Left renal pelvis (tissue), 4 donors: Measurements from ENCODE around the gene PDIA5. TPM values are rescaled to one million over a fixed set of nuclear protein-coding genes. Genes with fewer than 3 reads are reported as not detected.

Source experiments
- DNase-seq, 4 donors: peaks; one replicate each; pipeline ENCODE4 v3.0.0-alpha.2; 2013; ENCODE audit warnings: low read depth in 4 of 4, low spot score in 3 of 4
- polyA plus RNA-seq, 4 donors: library from polyadenylated mRNA; unstranded; fragments of 120-200 nt; gene quantifications; one replicate each; pipeline ENCODE4 v1.2.1, GENCODE V29; 2013; ENCODE audit not compliant: insufficient read length in 4 of 4

Gene PDIA5
- polyA plus RNA-seq, 4 donors: 27.0 to 35.6 (median 33.5) TPM

DNA sequence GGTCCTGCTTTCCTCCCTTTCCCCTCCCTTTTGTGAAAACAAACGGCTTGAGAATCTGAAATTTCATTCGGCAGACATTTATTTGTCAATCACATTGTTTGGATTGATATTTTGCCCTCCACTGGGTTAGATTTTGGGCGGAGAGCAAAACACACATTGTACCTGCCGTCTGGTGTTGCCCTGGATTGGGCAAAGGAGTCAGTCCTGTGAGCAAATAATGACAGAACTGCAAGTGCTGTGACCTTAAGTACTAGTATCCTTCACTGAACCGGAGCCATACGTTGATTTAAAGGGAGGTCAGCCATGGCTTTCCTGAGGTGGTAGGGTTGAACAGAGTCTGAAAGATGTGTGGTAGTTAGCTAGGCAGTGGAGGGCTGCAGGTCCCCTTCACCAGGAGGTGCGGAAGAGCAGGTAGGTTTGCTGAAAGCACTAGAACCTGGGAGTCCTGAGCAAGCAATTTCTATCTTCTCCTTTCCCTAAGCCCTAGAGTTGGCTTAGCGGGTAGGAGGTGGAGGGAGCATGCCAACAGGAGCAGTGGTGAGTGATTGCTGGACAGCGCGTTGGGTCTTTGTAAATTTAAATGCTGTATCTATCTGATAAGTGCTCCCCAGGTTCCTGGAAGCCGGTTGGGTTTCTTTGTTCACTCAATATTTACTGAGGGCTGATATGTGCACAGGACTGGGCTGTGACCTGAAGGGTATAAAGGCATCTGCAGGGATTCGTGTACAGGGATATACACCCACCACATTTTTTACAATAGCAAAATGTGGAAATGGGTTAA is 2.0 kb downstream of the PDIA5 start:
- DNase-seq: no peak

DNA sequence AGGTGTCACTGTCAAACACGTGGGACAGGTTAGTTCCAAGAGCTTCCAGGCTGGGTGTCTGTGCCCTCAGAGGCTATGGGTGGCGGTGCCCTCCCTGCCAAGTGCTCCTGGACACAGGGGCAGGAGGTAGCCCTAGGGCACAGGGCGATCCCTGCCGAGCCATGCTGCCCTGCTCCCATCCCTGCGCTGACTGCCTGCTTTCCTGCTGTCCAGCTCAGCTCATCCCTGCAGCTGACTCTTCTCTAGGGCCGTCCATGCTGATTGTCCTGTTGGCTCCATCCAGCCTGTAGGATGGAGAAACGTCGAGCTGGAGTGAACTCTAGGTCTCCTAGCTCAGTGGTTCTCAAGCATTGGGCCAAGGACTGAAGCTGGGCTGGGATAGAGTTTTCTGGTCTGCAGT is 3.7 kb downstream of the PDIA5 start:
- no peak for DNase-seq

- no peak for DNase-seq
Observed at GRCh38 chr3:123071146-123071545, 4.3 kb downstream of the PDIA5 start.

- no peak for DNase-seq
Observed at GRCh38 chr3:123071581-123071980, 4.8 kb downstream of the PDIA5 start.

DNA sequence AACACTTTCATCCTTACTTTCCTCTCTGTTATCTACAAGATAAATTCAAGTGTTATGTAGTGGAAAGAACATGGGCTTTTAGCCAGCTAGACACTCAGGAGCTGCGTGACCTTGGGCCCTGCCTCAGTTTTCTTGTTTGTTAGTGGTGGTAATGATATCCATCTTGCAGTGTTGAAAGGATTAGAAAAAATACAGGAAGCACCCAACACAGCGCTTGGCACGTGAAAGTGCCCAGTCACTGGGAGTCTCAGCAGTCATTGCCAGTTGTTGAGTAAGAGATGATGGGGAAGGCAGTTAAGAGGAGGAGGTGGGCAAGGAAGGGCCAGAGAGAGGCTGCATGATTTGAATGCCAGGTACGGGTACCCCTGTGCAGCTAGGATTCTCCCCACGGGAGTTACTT is 5.3 kb downstream of the PDIA5 start:
- no peak for DNase-seq

GRCh38 chr3:123072564-123072963 is 5.7 kb downstream of the PDIA5 start:
- no peak for DNase-seq

GRCh38 chr3:123075359-123075758 is 8.5 kb downstream of the PDIA5 start:
- no peak for DNase-seq

DNA sequence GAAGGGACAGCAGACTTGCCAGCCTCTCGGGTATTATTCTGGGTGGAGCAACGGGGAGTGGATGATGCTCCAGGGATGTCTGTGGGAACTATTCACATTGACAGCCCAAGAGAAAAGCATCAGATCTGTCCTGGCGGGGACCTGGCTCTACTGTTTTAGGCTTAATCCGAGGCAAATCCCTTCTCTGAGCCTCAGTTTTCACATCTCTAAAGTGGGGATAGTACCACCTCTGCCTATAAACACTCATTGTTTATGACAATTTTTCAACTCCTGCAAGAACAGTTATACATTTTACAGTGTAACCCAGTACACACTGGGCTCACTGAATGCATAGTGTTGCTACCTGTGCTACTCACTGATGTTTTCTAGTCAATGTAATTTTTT is 9.3 kb downstream of the PDIA5 start:
- no peak for DNase-seq

GRCh38 chr3:123076496-123077418 is 9.9 kb downstream of the PDIA5 start:
- no peak for DNase-seq

- no peak for DNase-seq
Observed at GRCh38 chr3:123078101-123078500, 11.3 kb downstream of the PDIA5 start.

GRCh38 chr3:123080864-123081562 is 14.2 kb downstream of the PDIA5 start:
- no peak for DNase-seq

DNA sequence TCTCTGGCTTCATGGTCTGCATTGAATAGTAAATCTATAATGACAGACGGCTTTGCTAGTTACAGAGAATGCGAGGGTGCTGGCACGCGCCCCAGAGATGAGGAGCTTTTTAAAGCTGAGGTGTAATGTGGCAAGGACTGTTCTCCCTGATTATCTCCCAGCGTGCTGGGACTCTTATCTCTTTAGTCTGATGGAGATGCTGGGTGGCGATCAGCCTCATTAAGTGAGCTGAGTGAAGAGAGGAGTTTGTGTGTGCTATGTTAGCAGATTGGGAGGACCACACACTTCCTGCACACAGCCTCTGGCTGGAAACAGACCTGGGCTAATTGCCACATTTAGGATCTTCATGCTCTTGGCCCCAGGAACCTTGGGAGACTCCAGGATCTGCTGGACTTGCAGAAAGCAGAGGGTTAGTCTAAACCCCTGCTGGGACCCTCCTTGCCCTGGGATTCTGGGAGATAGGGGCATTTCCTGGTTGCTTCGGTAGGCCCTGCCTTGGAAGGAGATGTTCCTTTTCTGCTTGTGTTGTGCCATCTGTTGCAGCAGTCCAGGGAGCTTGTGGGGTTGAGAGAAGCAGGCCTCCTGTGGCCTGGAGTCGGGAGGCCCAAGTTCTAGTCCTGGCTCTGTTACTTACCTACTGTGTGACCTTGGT is 15.0 kb downstream of the PDIA5 start:
- no peak for DNase-seq

GRCh38 chr3:123082370-123083065 is 15.7 kb downstream of the PDIA5 start:
- DNase-seq: no peak

- DNase-seq: no peak
Observed at GRCh38 chr3:123083383-123084124, 16.7 kb downstream of the PDIA5 start.

- no peak for DNase-seq
Observed at GRCh38 chr3:123084192-123084591, 17.4 kb downstream of the PDIA5 start.

DNA sequence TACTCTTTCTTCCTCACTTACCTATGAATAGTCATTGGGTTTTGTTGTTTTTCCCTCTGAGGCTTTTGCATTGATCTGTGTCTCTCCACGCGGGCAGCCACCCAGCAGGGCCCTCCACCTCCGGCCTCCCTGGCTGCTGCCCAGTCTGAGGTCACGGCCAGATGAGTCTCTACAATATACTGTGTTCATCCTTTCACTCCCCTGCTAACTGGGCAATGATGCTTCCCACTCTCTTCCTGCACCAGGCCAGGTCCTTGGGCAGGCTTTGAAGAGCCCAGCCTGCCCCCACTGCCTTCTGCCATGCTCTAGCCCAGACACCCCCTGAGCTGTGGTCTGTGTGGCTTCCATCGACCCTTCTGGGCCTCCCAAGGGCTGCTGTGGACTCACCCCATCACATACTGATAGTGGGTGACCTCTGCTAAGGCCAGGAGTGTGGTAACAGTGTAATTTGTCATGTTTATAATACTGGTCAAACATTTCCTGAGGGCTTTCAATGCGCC is 18.0 kb downstream of the PDIA5 start:
- DNase-seq: no peak

GRCh38 chr3:123085293-123085931 is 18.6 kb downstream of the PDIA5 start:
- DNase-seq: no peak

DNA sequence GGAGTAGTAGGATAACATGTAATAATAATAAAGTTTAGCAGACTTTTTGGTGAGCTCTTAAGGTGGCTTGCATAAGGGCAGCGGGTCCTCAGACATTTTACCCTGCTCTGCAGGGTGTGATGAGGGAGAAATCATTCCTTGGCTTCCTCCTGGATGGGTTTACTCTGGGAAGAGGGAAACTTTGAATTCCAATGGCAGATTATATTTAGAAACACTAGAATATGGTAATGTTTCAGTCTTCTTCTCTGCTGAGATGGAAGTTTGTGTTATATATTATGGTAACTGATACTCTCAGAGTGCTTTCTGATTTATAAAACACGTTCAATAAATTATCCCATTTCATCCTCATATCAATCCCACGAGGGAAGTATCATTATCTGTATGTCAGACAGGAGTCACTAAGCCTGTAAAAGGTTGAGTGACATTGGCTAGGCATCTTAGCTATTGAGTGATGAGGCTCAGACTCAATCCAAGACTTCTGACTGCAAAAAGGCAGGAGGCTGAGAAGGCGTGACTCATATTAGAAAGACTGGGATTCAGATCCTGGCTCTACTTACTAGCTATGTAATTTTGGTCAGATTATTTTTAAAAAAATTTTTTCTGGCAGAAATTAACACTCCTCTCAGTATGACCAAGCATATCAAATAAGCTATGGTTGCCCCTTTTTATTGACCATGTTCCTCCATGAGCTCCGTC is 19.3 kb downstream of the PDIA5 start:
- DNase-seq: no peak
